ENCODE data around the gene LPP.

DNA sequence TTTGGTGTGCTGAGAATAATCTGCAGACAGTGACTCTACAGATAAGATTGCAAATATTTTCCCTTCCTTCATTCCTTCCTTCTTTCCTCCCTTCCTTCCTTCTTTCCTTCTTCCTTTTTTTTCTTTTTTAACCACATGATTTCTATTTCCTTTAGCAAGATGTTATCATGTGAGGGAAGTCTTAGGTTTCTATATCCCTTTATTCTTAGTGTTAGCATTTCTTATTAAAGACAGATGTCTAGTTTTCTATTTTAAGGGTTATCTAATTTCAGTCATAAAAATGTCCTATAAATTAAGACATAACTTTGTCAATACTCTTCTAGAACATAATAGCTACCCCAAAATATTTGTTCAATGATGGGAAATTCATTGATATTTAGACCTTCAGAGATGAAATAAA, 470.9 kb downstream of the LPP start:
- TF ChIP-seq, protein P1, sequence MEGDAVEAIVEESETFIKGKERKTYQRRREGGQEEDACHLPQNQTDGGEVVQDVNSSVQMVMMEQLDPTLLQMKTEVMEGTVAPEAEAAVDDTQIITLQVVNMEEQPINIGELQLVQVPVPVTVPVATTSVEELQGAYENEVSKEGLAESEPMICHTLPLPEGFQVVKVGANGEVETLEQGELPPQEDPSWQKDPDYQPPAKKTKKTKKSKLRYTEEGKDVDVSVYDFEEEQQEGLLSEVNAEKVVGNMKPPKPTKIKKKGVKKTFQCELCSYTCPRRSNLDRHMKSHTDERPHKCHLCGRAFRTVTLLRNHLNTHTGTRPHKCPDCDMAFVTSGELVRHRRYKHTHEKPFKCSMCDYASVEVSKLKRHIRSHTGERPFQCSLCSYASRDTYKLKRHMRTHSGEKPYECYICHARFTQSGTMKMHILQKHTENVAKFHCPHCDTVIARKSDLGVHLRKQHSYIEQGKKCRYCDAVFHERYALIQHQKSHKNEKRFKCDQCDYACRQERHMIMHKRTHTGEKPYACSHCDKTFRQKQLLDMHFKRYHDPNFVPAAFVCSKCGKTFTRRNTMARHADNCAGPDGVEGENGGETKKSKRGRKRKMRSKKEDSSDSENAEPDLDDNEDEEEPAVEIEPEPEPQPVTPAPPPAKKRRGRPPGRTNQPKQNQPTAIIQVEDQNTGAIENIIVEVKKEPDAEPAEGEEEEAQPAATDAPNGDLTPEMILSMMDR (IDR thresholded peaks at IDR 0.05): no peak
- TF ChIP-seq POLR2A (IDR thresholded peaks at IDR 0.05) (no peak), EP300 (IDR thresholded peaks at IDR 0.05) (no peak)
